H9 (cell line): ENCODE data around the gene TSSK2. TPM values are rescaled to one million over a fixed set of nuclear protein-coding genes. Genes with fewer than 3 reads are reported as not detected.

Experiments
- DNase-seq: peaks from one replicate; pipeline ENCODE4 v3.0.0-alpha.2; 2017
- H2AFZ ChIP-seq: one replicate; pipeline ENCODE4 v1.6.1; 2013; ENCODE audit warnings: mild to moderate bottlenecking, low read length, control low read depth, moderate library complexity
- H2AK5ac ChIP-seq: 2 replicates; pipeline ENCODE4 v1.6.1; 2013; ENCODE audit warnings: low read length, control low read depth, mixed read lengths; ENCODE audit not compliant: insufficient read length
- H2BK120ac ChIP-seq: one replicate; pipeline ENCODE4 v1.6.1; 2013; ENCODE audit warnings: low read depth, mild to moderate bottlenecking, low read length, control low read depth, inconsistent platforms; ENCODE audit not compliant: poor library complexity, severe bottlenecking
- H2BK12ac ChIP-seq: 2 replicates; pipeline ENCODE4 v1.6.1; 2013; ENCODE audit warnings: low read length, control low read depth, mixed read lengths, low read depth; ENCODE audit not compliant: insufficient read length
- H2BK15ac ChIP-seq: 2 replicates; pipeline ENCODE4 v1.6.1; 2013; ENCODE audit warnings: low read depth, low read length, control low read depth
- H2BK20ac ChIP-seq: one replicate; pipeline ENCODE4 v1.6.1; 2013; ENCODE audit warnings: low read depth, mild to moderate bottlenecking, low read length, control low read depth, inconsistent platforms; ENCODE audit not compliant: poor library complexity, severe bottlenecking
- H2BK5ac ChIP-seq: 2 replicates; pipeline ENCODE4 v1.6.1; 2013; ENCODE audit warnings: low read length, control low read depth, mixed read lengths; ENCODE audit not compliant: insufficient read length
- H3K14ac ChIP-seq: 2 replicates; pipeline ENCODE4 v1.6.1; 2013; ENCODE audit warnings: low read length, control low read depth; ENCODE audit not compliant: insufficient read depth
- H3K18ac ChIP-seq: 2 replicates; pipeline ENCODE4 v1.6.1; 2013; ENCODE audit warnings: low read depth, mild to moderate bottlenecking, mixed read lengths, low read length, control low read depth; ENCODE audit not compliant: insufficient read length
- H3K23ac ChIP-seq: 2 replicates; pipeline ENCODE4 v1.6.1; 2013; ENCODE audit warnings: low read length, control low read depth, mixed read lengths, low read depth; ENCODE audit not compliant: insufficient read length
- H3K23me2 ChIP-seq: 2 replicates; pipeline ENCODE4 v1.6.1; 2013; ENCODE audit warnings: low read depth, mild to moderate bottlenecking, mixed read lengths, low read length, control low read depth; ENCODE audit not compliant: insufficient read length, poor library complexity, severe bottlenecking
- H3K27ac ChIP-seq: 2 replicates; pipeline ENCODE4 v1.5.1; 2013; ENCODE audit warnings: low read length, control low read depth, mixed read lengths, low read depth; ENCODE audit not compliant: insufficient read length
- H3K27me3 ChIP-seq: 2 replicates; pipeline ENCODE4 v1.6.1; 2013; ENCODE audit warnings: low read length, control low read depth, inconsistent platforms; ENCODE audit not compliant: insufficient read depth
- H3K4ac ChIP-seq: 2 replicates; pipeline ENCODE4 v1.6.1; 2013; ENCODE audit warnings: low read depth, mild to moderate bottlenecking, control low read depth, inconsistent platforms, low read length, moderate library complexity
- H3K4me1 ChIP-seq: 2 replicates; pipeline ENCODE4 v1.6.1; 2013; ENCODE audit warnings: low read length, control low read depth, inconsistent platforms; ENCODE audit not compliant: insufficient read depth
- H3K4me2 ChIP-seq: 2 replicates; pipeline ENCODE4 v1.6.1; 2013; ENCODE audit warnings: low read length, control low read depth, mixed read lengths; ENCODE audit not compliant: insufficient read length, insufficient read depth
- H3K56ac ChIP-seq: 2 replicates; pipeline ENCODE4 v1.6.1; 2013; ENCODE audit warnings: low read depth, mild to moderate bottlenecking, mixed read lengths, low read length, control low read depth; ENCODE audit not compliant: insufficient read length
- H3K79me1 ChIP-seq: 2 replicates; pipeline ENCODE4 v1.6.1; 2013; ENCODE audit warnings: low read depth, mild to moderate bottlenecking, moderate library complexity, low read length, control low read depth, inconsistent platforms; ENCODE audit not compliant: insufficient read depth, poor library complexity, severe bottlenecking
- H3K79me2 ChIP-seq: 2 replicates; pipeline ENCODE4 v1.6.1; 2013; ENCODE audit warnings: low read length, control low read depth, inconsistent platforms; ENCODE audit not compliant: insufficient read depth
- H3K9ac ChIP-seq: 2 replicates; pipeline ENCODE4 v1.6.1; 2013; ENCODE audit warnings: low read length, control low read depth, mixed read lengths; ENCODE audit not compliant: insufficient read length; ENCODE audit errors: extremely low read depth
- H3K9me3 ChIP-seq: one replicate; pipeline ENCODE4 v1.6.1; 2013; ENCODE audit warnings: low read depth, low read length, inconsistent platforms; ENCODE audit not compliant: control insufficient read depth
- H3T11ph ChIP-seq: one replicate; pipeline ENCODE4 v1.6.1; 2013; ENCODE audit warnings: mild to moderate bottlenecking, low read length, control low read depth, inconsistent platforms
- H4K20me1 ChIP-seq: one replicate; pipeline ENCODE4 v1.6.1; 2013; ENCODE audit not compliant: control insufficient read depth, insufficient read length, insufficient read depth
- H4K5ac ChIP-seq: 2 replicates; pipeline ENCODE4 v1.6.1; 2013; ENCODE audit warnings: low read depth, mild to moderate bottlenecking, mixed read lengths, low read length, control low read depth; ENCODE audit not compliant: insufficient read length
- H4K8ac ChIP-seq: replicated peaks from 2 replicates; pipeline ENCODE4 v1.6.1; 2013; ENCODE audit warnings: low read length, control low read depth, mixed read lengths, low read depth; ENCODE audit not compliant: insufficient read length
- H4K91ac ChIP-seq: 2 replicates; pipeline ENCODE4 v1.6.1; 2013; ENCODE audit warnings: low read depth, mild to moderate bottlenecking, moderate library complexity, mixed read lengths, low read length, control low read depth; ENCODE audit not compliant: insufficient read length
- H3K27ac Mint-ChIP-seq, 3 experiments: 2 replicates in 2 of 3; 3 replicates in 1 of 3; pipeline ENCODE4 v1.8.0; 2020 to 2021; ENCODE audit warnings: mixed read lengths in 3 of 3, mild to moderate bottlenecking in 1 of 3, moderate library complexity in 1 of 3
- H3K27me3 Mint-ChIP-seq: 2 replicates; pipeline ENCODE4 v1.8.0; 2021; ENCODE audit warnings: low read depth, mild to moderate bottlenecking, moderate library complexity, mixed read lengths
- H3K36me3 Mint-ChIP-seq, 3 experiments: 2 replicates in 2 of 3; 3 replicates in 1 of 3; pipeline ENCODE4 v1.8.0; 2020 to 2021; ENCODE audit warnings: low read depth in 3 of 3, mixed read lengths in 3 of 3; ENCODE audit not compliant: insufficient read depth in 1 of 3
- H3K4me1 Mint-ChIP-seq, 2 experiments: 2 replicates each; pipeline ENCODE4 v1.8.0; 2020; ENCODE audit warnings: mixed read lengths in 2 of 2
- H3K4me3 Mint-ChIP-seq, 2 experiments: 2 replicates in 1 of 2; 3 replicates in 1 of 2; pipeline ENCODE4 v1.8.0; 2020 to 2021; ENCODE audit warnings: mild to moderate bottlenecking in 2 of 2, mixed read lengths in 2 of 2, moderate library complexity in 1 of 2
- H3K9me3 Mint-ChIP-seq, 2 experiments: 2 replicates in 1 of 2; 3 replicates in 1 of 2; pipeline ENCODE4 v1.8.0; 2020; ENCODE audit warnings: mild to moderate bottlenecking in 2 of 2, mixed read lengths in 2 of 2, moderate library complexity in 1 of 2
- WGBS: extraction: QIAGEN DNeasy Blood & Tissue Kit; methylation state at CpG from one replicate; pipeline ENCODE4 v1.1.7; 2013; ENCODE audit warnings: missing lambda C conversion rate, low lambda C conversion rate, mixed read lengths; ENCODE audit not compliant: insufficient read length; ENCODE audit errors: extremely low coverage; 5-methylcytosine and 5-hydroxymethylcytosine counted together
- total RNA-seq: library from RNA; stranded (reverse); gene quantifications from 2 replicates; pipeline ENCODE4 v1.2.1, GENCODE V29; 2021
- TF ChIP-seq, protein P1 (sequence below): fragments of 200-600 bp; sonication (generic); conservative IDR thresholded peaks from 3 replicates; pipeline ENCODE4 v1.8.0; 2021; ENCODE audit warnings: antibody characterized with exemption, mild to moderate bottlenecking

The TSSK2 gene
- total RNA-seq, 1 experiment from 2014 or later, result not detected

- H3K4me1 Mint-ChIP-seq, result peaks cover 26 to 37% of the 10 kb centered on the region in 2 experiments
- peaks cover 12% of the 10 kb centered on the region for H3K27me3 Mint-ChIP-seq
- Histone ChIP-seq H3K9ac (no peak overlapping the region), H3K18ac (no peak overlapping the region), H2BK5ac (no peak overlapping the region), H3K79me2 (peaks cover 29% of the 10 kb centered on the region; the same call in 1 of the 2 replicates), H3K4ac (no peak overlapping the region), H2BK20ac (no peak overlapping the region), H4K5ac (no peak overlapping the region), H4K91ac (no peak overlapping the region), H3K79me1 (peaks cover 11% of the 10 kb centered on the region), H4K20me1 (no peaks in the 10 kb centered on the region), H2AK5ac (no peak overlapping the region), H2BK15ac (no peak overlapping the region), H3K27me3 (no peaks in the 10 kb centered on the region), H3K4me1 (peaks cover 3% of the 10 kb centered on the region; the same call in 1 of the 2 replicates), H3K9me3 (no peaks in the 10 kb centered on the region), H2BK12ac (no peak overlapping the region), H3K4me2 (no peak overlapping the region), H3K14ac (no peak overlapping the region), H4K8ac (no peak overlapping the region), H2AFZ (no peak overlapping the region), H3K23ac (no peak overlapping the region), H3K56ac (no peak overlapping the region), H3K23me2 (peaks cover 9% of the 10 kb centered on the region), H3K27ac (no peak overlapping the region), H3T11ph (no peak overlapping the region), H2BK120ac (no peak overlapping the region)
- no peak overlapping the region for H3K27ac Mint-ChIP-seq
- DNase-seq, result no peak
- no CpG with 5 or more reads among the region's 8 CpGs for WGBS
- no peaks in the 10 kb centered on the region; a peak in 3 of 5 replicates for H3K9me3 Mint-ChIP-seq
- TF ChIP-seq, protein P1, sequence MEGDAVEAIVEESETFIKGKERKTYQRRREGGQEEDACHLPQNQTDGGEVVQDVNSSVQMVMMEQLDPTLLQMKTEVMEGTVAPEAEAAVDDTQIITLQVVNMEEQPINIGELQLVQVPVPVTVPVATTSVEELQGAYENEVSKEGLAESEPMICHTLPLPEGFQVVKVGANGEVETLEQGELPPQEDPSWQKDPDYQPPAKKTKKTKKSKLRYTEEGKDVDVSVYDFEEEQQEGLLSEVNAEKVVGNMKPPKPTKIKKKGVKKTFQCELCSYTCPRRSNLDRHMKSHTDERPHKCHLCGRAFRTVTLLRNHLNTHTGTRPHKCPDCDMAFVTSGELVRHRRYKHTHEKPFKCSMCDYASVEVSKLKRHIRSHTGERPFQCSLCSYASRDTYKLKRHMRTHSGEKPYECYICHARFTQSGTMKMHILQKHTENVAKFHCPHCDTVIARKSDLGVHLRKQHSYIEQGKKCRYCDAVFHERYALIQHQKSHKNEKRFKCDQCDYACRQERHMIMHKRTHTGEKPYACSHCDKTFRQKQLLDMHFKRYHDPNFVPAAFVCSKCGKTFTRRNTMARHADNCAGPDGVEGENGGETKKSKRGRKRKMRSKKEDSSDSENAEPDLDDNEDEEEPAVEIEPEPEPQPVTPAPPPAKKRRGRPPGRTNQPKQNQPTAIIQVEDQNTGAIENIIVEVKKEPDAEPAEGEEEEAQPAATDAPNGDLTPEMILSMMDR, result no peak
- H3K4me3 Mint-ChIP-seq, result peak overlapping the region in 1 of 2 experiments; percentile 93; a peak in 2 of 5 replicates
- peaks cover 0 to 4% (median 3%) of the 10 kb centered on the region in 3 experiments; a peak in 4 of 7 replicates for H3K36me3 Mint-ChIP-seq
These were observed 11.2 kb upstream of the TSSK2 start for GRCh38 chr22:19119949-19120348.
